ENCODE data around the gene CDH23.

Gene CDH23

GRCh38 chr10:71647526-71648253 is 251.0 kb downstream of the CDH23 start:
- no peak for ATAC-seq
- TF ChIP-seq POU6F1 (CRISPR knock-in tag; IDR thresholded peaks at IDR 0.05; ENCODE audit: borderline replicate concordance, low read depth), result no peak
- TF ChIP-seq ZC3H10 (CRISPR knock-in tag; IDR thresholded peaks at IDR 0.05), result no peak
- no peak for TF ChIP-seq SNAI2 (CRISPR knock-in tag; IDR thresholded peaks at IDR 0.05)
- TF ChIP-seq ZFP3 (CRISPR knock-in tag; IDR thresholded peaks at IDR 0.05), result no peak
- no peak for TF ChIP-seq TCF4 (CRISPR knock-in tag; IDR thresholded peaks at IDR 0.05; ENCODE audit: borderline replicate concordance)
- no peak for TF ChIP-seq CREB5 (CRISPR knock-in tag; IDR thresholded peaks at IDR 0.05; ENCODE audit: low read depth)
- no peak for TF ChIP-seq OSR1 (CRISPR knock-in tag; IDR thresholded peaks at IDR 0.05)

- no peak for ATAC-seq
- no peak for TF ChIP-seq CSDC2 (CRISPR knock-in tag; IDR thresholded peaks at IDR 0.05)
- TF ChIP-seq ARNTL (CRISPR knock-in tag; IDR thresholded peaks at IDR 0.05; ENCODE audit: borderline replicate concordance, low read depth), result no peak
- no peak for TF ChIP-seq ZFP3 (CRISPR knock-in tag; IDR thresholded peaks at IDR 0.05)
- TF ChIP-seq PPARA (CRISPR knock-in tag; IDR thresholded peaks at IDR 0.05; ENCODE audit: borderline replicate concordance), result no peak
- no peak for TF ChIP-seq ZNF8 (CRISPR knock-in tag; IDR thresholded peaks at IDR 0.05)
- TF ChIP-seq CSRNP3 (CRISPR knock-in tag; IDR thresholded peaks at IDR 0.05), result no peak
- TF ChIP-seq ZC3H10 (CRISPR knock-in tag; IDR thresholded peaks at IDR 0.05), result no peak
Observed at GRCh38 chr10:71648254-71648932, 251.7 kb downstream of the CDH23 start.

GRCh38 chr10:71648933-71649320 is 252.2 kb downstream of the CDH23 start:
- ATAC-seq, result no peak
- TF ChIP-seq ZNF8 (CRISPR knock-in tag; IDR thresholded peaks at IDR 0.05) (no peak), ISL1 (CRISPR knock-in tag; IDR thresholded peaks at IDR 0.05) (no peak), PPARA (CRISPR knock-in tag; IDR thresholded peaks at IDR 0.05; ENCODE audit: borderline replicate concordance) (no peak), ZC3H10 (CRISPR knock-in tag; IDR thresholded peaks at IDR 0.05) (no peak), GLIS3 (CRISPR knock-in tag; IDR thresholded peaks at IDR 0.05) (no peak), ZFP30 (CRISPR knock-in tag; IDR thresholded peaks at IDR 0.05) (no peak), CSRNP3 (CRISPR knock-in tag; IDR thresholded peaks at IDR 0.05) (no peak), BACH2 (CRISPR knock-in tag; IDR thresholded peaks at IDR 0.05; ENCODE audit: borderline replicate concordance) (no peak), ESRRG (CRISPR knock-in tag; IDR thresholded peaks at IDR 0.05) (no peak), ZNF565 (CRISPR knock-in tag; conservative IDR thresholded peaks at IDR 0.05; ENCODE audit: low read depth) (no peak), CSDC2 (CRISPR knock-in tag; IDR thresholded peaks at IDR 0.05) (no peak), CREB5 (CRISPR knock-in tag; IDR thresholded peaks at IDR 0.05; ENCODE audit: low read depth) (no peak), POU6F1 (CRISPR knock-in tag; IDR thresholded peaks at IDR 0.05; ENCODE audit: borderline replicate concordance, low read depth) (no peak), TCF4 (CRISPR knock-in tag; IDR thresholded peaks at IDR 0.05; ENCODE audit: borderline replicate concordance) (no peak), ZFP3 (CRISPR knock-in tag; IDR thresholded peaks at IDR 0.05) (no peak)
- TF ChIP-seq, protein P1, sequence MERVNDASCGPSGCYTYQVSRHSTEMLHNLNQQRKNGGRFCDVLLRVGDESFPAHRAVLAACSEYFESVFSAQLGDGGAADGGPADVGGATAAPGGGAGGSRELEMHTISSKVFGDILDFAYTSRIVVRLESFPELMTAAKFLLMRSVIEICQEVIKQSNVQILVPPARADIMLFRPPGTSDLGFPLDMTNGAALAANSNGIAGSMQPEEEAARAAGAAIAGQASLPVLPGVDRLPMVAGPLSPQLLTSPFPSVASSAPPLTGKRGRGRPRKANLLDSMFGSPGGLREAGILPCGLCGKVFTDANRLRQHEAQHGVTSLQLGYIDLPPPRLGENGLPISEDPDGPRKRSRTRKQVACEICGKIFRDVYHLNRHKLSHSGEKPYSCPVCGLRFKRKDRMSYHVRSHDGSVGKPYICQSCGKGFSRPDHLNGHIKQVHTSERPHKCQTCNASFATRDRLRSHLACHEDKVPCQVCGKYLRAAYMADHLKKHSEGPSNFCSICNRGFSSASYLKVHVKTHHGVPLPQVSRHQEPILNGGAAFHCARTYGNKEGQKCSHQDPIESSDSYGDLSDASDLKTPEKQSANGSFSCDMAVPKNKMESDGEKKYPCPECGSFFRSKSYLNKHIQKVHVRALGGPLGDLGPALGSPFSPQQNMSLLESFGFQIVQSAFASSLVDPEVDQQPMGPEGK (CRISPR knock-in tag; IDR thresholded peaks at IDR 0.05; ENCODE audit: borderline replicate concordance), result no peak
